ENCODE measurements around the gene PIP4K2A. TPM values are rescaled to one million over a fixed set of nuclear protein-coding genes. Genes with fewer than 3 reads are reported as not detected.

The PIP4K2A gene
- total RNA-seq, 1 experiment from 2014 or later: 21.4 TPM

DNA sequence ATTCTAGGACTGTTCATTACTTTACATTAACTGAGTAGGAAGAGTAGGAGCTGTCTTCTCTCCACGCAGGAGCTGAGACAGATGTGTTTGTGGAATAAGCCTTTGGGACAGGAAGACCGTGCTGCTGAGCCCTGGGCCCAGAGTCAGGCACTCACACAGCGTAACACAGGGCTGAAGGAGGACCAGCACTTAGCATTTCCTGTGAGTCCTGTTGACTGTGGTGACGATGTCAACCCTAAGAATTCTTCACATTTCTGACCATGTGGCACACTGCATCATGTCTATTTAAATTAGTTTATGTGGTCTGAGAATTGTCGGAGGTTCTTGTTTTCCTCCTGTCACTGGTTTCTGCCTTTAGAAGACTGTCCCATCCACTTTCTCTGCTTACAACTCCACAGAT is 117.2 kb downstream of the PIP4K2A start:
- Histone ChIP-seq H3K4me2 (no peak overlapping the region), H3K4me3 (no peak overlapping the region), H3K36me3 (ENCODE audit: low read depth) (no peaks in the 10 kb centered on the region), H3F3A (ENCODE audit: insufficient read depth, low read depth) (peaks cover 8% of the 10 kb centered on the region; the same call in 1 of the 2 replicates), H3K4me1 (replicated peaks; ENCODE audit: insufficient read depth) (peaks cover 19% of the 10 kb centered on the region), H3K9me3 (ENCODE audit: insufficient read depth, low read depth) (no peaks in the 10 kb centered on the region), H4K20me1 (ENCODE audit: insufficient read depth) (no peaks in the 10 kb centered on the region), H3K9me2 (ENCODE audit: insufficient read depth) (no peaks in the 10 kb centered on the region), H2AFZ (no peak overlapping the region), H3K27ac (no peak overlapping the region), H3K27me3 (ENCODE audit: insufficient read depth, low read depth) (no peaks in the 10 kb centered on the region), H3K79me2 (ENCODE audit: low read depth) (no peaks in the 10 kb centered on the region)
- TF ChIP-seq EZH2 (IDR thresholded peaks at IDR 0.05; ENCODE audit: low read depth) (no peak), CTCF (conservative IDR thresholded peaks at IDR 0.05) (no peak)
- ChIA-PET CTCF (no interaction called here), POLR2A (ENCODE audit: unreplicated experiment) (no interaction called here)
- no TSS peak for BruUV-seq (replicated peaks)
- no peak for DNase-seq
- intact Hi-C loops (cut with micrococcal nuclease; ENCODE audit: unreplicated experiment): no loop called here

DNA sequence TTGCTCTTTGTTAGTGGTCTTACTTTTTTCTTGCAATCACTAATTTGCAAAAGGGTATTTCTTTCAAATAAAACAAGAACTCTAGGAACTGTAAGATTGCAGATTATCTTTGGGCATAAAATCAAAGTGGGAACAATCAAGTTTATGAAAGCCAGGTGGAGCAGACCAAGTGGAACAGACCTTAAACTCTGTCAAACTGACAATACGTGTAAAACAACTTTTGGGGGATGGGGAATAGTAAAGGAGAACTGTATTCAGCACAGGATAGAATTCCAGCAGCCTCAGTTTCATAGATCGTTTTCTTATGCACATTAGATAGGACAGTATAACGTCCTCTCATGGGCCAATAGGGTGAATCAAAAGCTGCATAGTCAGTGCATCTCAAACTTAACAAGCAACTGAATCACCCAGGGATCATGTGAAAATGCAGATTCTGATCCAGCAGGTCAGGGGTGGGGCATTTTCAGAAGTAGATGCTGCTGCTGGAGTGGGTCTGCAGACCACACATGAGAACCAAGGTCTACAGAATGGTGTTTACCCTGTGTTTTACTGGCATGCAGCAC is 120.7 kb downstream of the PIP4K2A start:
- Histone ChIP-seq H3K9me2 (ENCODE audit: insufficient read depth) (no peaks in the 10 kb centered on the region), H3K4me1 (replicated peaks; ENCODE audit: insufficient read depth) (peaks cover 4% of the 10 kb centered on the region), H4K20me1 (ENCODE audit: insufficient read depth) (no peaks in the 10 kb centered on the region), H3K27me3 (ENCODE audit: insufficient read depth, low read depth) (no peaks in the 10 kb centered on the region), H3K4me2 (no peak overlapping the region), H2AFZ (no peak overlapping the region), H3K4me3 (no peak overlapping the region), H3F3A (ENCODE audit: insufficient read depth, low read depth) (no peaks in the 10 kb centered on the region), H3K9me3 (ENCODE audit: insufficient read depth, low read depth) (no peaks in the 10 kb centered on the region), H3K79me2 (ENCODE audit: low read depth) (no peaks in the 10 kb centered on the region), H3K36me3 (ENCODE audit: low read depth) (no peaks in the 10 kb centered on the region), H3K27ac (no peak overlapping the region)
- no TSS peak for BruUV-seq (replicated peaks)
- intact Hi-C loops (cut with micrococcal nuclease; ENCODE audit: unreplicated experiment): no loop called here
- ChIA-PET POLR2A (ENCODE audit: unreplicated experiment) (no interaction called here), CTCF (no interaction called here)
- no peak for DNase-seq
- no peak for TF ChIP-seq CTCF (conservative IDR thresholded peaks at IDR 0.05)
- no peak for TF ChIP-seq EZH2 (IDR thresholded peaks at IDR 0.05; ENCODE audit: low read depth)

GRCh38 chr10:22593026-22593425 is 121.4 kb downstream of the PIP4K2A start:
- TF ChIP-seq EZH2 (IDR thresholded peaks at IDR 0.05; ENCODE audit: low read depth): no peak
- TF ChIP-seq CTCF (conservative IDR thresholded peaks at IDR 0.05): no peak
- H2AFZ ChIP-seq: no peak overlapping the region
- H3K36me3 ChIP-seq (ENCODE audit: low read depth): no peaks in the 10 kb centered on the region
- no peaks in the 10 kb centered on the region for H3K79me2 ChIP-seq (ENCODE audit: low read depth)
- no peaks in the 10 kb centered on the region for H3K4me1 ChIP-seq (replicated peaks; ENCODE audit: insufficient read depth)
- H4K20me1 ChIP-seq (ENCODE audit: insufficient read depth): no peaks in the 10 kb centered on the region
- BruUV-seq (replicated peaks): no TSS peak
- no peaks in the 10 kb centered on the region for H3K27me3 ChIP-seq (ENCODE audit: insufficient read depth, low read depth)
- no peak overlapping the region for H3K27ac ChIP-seq
- DNase-seq: no peak
- H3K9me3 ChIP-seq (ENCODE audit: insufficient read depth, low read depth): no peaks in the 10 kb centered on the region
- ChIA-PET CTCF (no interaction called here), POLR2A (ENCODE audit: unreplicated experiment) (no interaction called here)
- no peak overlapping the region for H3K4me2 ChIP-seq
- H3F3A ChIP-seq (ENCODE audit: insufficient read depth, low read depth): no peaks in the 10 kb centered on the region
- no peaks in the 10 kb centered on the region for H3K9me2 ChIP-seq (ENCODE audit: insufficient read depth)
- intact Hi-C loops (cut with micrococcal nuclease; ENCODE audit: unreplicated experiment): no loop called here
- no peak overlapping the region for H3K4me3 ChIP-seq
